Measurements from ENCODE around the gene PRDM2.

Gene PRDM2

DNA sequence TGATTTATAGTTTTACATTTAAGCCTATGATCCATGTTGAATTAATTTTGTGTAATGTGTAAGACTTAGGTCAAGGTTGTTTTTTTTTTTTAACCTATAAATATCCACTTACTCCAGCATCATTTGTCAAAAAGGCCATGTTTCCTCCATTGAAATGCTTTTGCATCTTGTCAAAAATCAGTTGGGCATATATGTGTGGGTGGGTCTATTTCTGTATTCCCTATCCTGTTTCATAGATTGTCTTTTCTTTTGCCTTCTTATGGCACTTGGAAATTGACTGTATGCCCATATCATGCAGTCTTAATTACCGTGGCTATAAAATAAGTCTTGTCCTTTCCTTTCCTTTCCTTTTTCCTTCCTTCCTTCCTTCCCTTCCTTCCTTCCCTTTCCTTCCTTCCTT is 138.2 kb downstream of the PRDM2 start:
- TF ChIP-seq EZH2 (IDR thresholded peaks at IDR 0.05; ENCODE audit: borderline replicate concordance, low read length) = no peak
- TF ChIP-seq, protein P1, sequence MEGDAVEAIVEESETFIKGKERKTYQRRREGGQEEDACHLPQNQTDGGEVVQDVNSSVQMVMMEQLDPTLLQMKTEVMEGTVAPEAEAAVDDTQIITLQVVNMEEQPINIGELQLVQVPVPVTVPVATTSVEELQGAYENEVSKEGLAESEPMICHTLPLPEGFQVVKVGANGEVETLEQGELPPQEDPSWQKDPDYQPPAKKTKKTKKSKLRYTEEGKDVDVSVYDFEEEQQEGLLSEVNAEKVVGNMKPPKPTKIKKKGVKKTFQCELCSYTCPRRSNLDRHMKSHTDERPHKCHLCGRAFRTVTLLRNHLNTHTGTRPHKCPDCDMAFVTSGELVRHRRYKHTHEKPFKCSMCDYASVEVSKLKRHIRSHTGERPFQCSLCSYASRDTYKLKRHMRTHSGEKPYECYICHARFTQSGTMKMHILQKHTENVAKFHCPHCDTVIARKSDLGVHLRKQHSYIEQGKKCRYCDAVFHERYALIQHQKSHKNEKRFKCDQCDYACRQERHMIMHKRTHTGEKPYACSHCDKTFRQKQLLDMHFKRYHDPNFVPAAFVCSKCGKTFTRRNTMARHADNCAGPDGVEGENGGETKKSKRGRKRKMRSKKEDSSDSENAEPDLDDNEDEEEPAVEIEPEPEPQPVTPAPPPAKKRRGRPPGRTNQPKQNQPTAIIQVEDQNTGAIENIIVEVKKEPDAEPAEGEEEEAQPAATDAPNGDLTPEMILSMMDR (IDR thresholded peaks at IDR 0.05; ENCODE audit: low read length) = no peak
- Histone ChIP-seq H3K79me2 (ENCODE audit: insufficient read depth, low read length) (no peaks in the 10 kb centered on the region), H3K9ac (ENCODE audit: low read length) (no peak overlapping the region), H3K4me3 (ENCODE audit: low read depth, low read length, poor library complexity, severe bottlenecking) (no peak overlapping the region), H3K36me3 (ENCODE audit: insufficient read depth, low read length) (no peaks in the 10 kb centered on the region), H3K9me2 (ENCODE audit: low read depth, low read length) (no peaks in the 10 kb centered on the region), H3K4me2 (ENCODE audit: low read length) (no peak overlapping the region), H2AFZ (ENCODE audit: low read length) (no peak overlapping the region), H3K27ac (ENCODE audit: low read depth, low read length, poor library complexity, severe bottlenecking) (no peak overlapping the region), H4K20me1 (ENCODE audit: insufficient read depth, low read length) (no peaks in the 10 kb centered on the region), H3F3A (ENCODE audit: insufficient read depth, low read length) (no peaks in the 10 kb centered on the region), H3K9me3 (ENCODE audit: low read length) (no peaks in the 10 kb centered on the region), H3K27me3 (ENCODE audit: insufficient read depth, low read length) (no peaks in the 10 kb centered on the region), H3K4me1 (ENCODE audit: insufficient read depth, low read length, severe bottlenecking) (no peaks in the 10 kb centered on the region)

DNA sequence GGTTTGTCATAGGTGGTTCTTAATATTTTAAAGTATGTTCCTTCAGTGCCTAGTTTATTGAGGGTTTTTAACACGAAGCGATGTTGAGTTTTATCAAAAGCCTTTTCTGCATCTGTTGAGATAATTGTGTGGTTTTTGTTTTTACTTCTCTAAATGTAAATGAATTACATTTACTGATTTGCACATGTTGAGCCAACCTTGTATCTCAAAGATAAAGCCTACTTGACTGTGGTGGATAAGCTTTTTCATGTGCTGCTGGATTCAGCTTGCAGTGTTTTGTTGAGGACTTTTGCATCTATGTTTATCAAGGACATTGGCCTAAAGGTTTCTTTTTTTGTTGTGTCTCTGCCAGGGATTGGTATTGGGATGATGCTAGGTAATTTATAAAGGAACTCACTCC is 142.5 kb downstream of the PRDM2 start:
- no peaks in the 10 kb centered on the region for H3K4me1 ChIP-seq (ENCODE audit: insufficient read depth, low read length, severe bottlenecking)
- no peaks in the 10 kb centered on the region for H3K9me3 ChIP-seq (ENCODE audit: low read length)
- H3F3A ChIP-seq (ENCODE audit: insufficient read depth, low read length) = no peaks in the 10 kb centered on the region
- TF ChIP-seq EZH2 (IDR thresholded peaks at IDR 0.05; ENCODE audit: borderline replicate concordance, low read length) = no peak
- TF ChIP-seq, protein P1 (IDR thresholded peaks at IDR 0.05; ENCODE audit: low read length) = no peak
- no peak overlapping the region for H2AFZ ChIP-seq (ENCODE audit: low read length)
- H3K9ac ChIP-seq (ENCODE audit: low read length) = no peak overlapping the region
- H3K27ac ChIP-seq (ENCODE audit: low read depth, low read length, poor library complexity, severe bottlenecking) = no peak overlapping the region
- H3K4me2 ChIP-seq (ENCODE audit: low read length) = no peak overlapping the region
- no peaks in the 10 kb centered on the region for H4K20me1 ChIP-seq (ENCODE audit: insufficient read depth, low read length)
- no peaks in the 10 kb centered on the region for H3K36me3 ChIP-seq (ENCODE audit: insufficient read depth, low read length)
- H3K9me2 ChIP-seq (ENCODE audit: low read depth, low read length) = no peaks in the 10 kb centered on the region
- no peaks in the 10 kb centered on the region for H3K79me2 ChIP-seq (ENCODE audit: insufficient read depth, low read length)
- H3K27me3 ChIP-seq (ENCODE audit: insufficient read depth, low read length) = no peaks in the 10 kb centered on the region
- no peak overlapping the region for H3K4me3 ChIP-seq (ENCODE audit: low read depth, low read length, poor library complexity, severe bottlenecking)

DNA sequence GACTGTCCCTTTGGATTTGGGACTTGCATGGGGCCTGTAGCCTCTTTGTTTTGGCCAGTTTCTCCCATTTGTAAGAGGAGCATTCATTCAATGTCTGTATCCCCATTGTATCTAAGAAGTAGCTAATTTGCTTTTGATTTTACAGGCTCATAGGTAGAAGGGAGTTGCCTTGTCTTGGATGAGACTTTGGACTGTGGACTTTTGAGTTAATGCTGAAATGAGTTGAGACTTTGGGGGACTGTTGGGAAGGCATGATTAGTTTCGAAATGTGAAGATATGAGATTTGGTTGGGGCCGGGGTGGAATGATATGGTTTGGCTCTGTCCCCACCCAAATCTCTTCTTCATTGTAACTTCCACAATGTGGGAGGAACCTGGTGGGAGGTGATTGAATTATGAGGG is 151.7 kb downstream of the PRDM2 start:
- Histone ChIP-seq H3K27me3 (ENCODE audit: insufficient read depth, low read length) (no peaks in the 10 kb centered on the region), H3K9ac (ENCODE audit: low read length) (no peak overlapping the region), H3K9me2 (ENCODE audit: low read depth, low read length) (no peaks in the 10 kb centered on the region), H3K4me2 (ENCODE audit: low read length) (no peak overlapping the region), H3K36me3 (ENCODE audit: insufficient read depth, low read length) (no peaks in the 10 kb centered on the region), H3K4me1 (ENCODE audit: insufficient read depth, low read length, severe bottlenecking) (no peaks in the 10 kb centered on the region), H2AFZ (ENCODE audit: low read length) (no peak overlapping the region), H3K4me3 (ENCODE audit: low read depth, low read length, poor library complexity, severe bottlenecking) (no peak overlapping the region), H3K79me2 (ENCODE audit: insufficient read depth, low read length) (no peaks in the 10 kb centered on the region), H3F3A (ENCODE audit: insufficient read depth, low read length) (no peaks in the 10 kb centered on the region), H3K27ac (ENCODE audit: low read depth, low read length, poor library complexity, severe bottlenecking) (no peak overlapping the region), H4K20me1 (ENCODE audit: insufficient read depth, low read length) (no peaks in the 10 kb centered on the region), H3K9me3 (ENCODE audit: low read length) (peaks cover 4% of the 10 kb centered on the region)
- TF ChIP-seq, protein P1 (IDR thresholded peaks at IDR 0.05; ENCODE audit: low read length) = no peak
- no peak for TF ChIP-seq EZH2 (IDR thresholded peaks at IDR 0.05; ENCODE audit: borderline replicate concordance, low read length)

Measured in OCI-LY1 (cell line).